ENCODE results near the gene APH1B. TPM values are rescaled to one million over a fixed set of nuclear protein-coding genes. Genes with fewer than 3 reads are reported as not detected.

Gene APH1B
- total RNA-seq, 8 experiments from 2014 or later, result 6.9 to 20.2 (median 11.9) TPM

DNA sequence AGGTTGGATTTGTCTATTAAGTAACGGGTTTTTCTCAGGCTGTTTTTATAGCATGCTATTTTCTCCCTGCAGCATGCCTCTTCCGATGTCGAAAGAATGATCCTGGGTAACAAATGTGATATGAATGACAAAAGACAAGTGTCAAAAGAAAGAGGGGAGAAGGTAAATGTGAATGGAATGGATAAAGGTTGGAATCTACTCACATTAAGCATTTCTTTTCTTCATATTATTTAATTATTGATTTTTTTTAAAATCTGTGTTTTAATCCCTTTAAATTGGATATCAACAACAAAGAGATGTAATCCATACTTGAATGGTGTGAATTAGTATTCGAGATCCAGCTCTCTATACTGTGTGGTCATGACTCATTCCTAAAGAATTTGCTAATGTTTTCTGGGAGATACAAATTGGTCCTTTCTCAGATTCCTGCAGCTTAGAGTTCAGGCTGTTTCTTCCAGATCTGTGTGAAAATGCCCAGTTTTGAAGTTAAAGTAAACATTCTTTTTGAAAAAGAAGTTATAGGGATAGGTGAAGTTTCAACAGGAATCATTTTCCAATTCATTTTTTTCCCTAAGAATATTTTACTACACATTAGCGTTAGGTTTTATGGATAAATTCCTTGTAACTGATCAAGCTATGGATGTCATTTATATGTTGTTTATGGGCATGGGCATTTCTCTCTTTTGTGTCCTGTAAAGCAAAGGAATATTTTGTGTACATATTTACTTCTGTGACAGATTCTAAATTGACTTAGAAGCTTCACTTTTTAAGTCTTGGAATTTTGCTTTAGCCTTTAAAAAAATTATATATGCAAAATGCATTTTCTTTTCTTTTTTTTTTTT, 20.8 kb upstream of the APH1B start:
- in situ Hi-C loops (cut with MboI; ENCODE audit: low pct_unique_long_range_greater_than_20kb in 2 of 9, low sequenced_read_pairs in 9 of 9, unreplicated experiment in 9 of 9), result loop anchor here in 1 of 9 experiments (25.0 kb wide), 1 partner anchor 94 kb away; the partner anchor contains the start of gene RPS27L
- peaks cover 16 to 25% of the 10 kb centered on the region in 2 donors for H3K4me1 ChIP-seq (replicated peaks in 1 of 2)
- 0 to 25% (median 4%) methylated on average over 3 to 5 of the region's 5 CpGs for WGBS, 10 experiments
- H3K4me3 ChIP-seq, result no peak overlapping the region
- peak overlapping the region; percentile 49 to 64 for H3K27ac ChIP-seq
- peak; percentile 81 to 97 (median 93) for ATAC-seq (replicated peaks in 6 of 8)

DNA sequence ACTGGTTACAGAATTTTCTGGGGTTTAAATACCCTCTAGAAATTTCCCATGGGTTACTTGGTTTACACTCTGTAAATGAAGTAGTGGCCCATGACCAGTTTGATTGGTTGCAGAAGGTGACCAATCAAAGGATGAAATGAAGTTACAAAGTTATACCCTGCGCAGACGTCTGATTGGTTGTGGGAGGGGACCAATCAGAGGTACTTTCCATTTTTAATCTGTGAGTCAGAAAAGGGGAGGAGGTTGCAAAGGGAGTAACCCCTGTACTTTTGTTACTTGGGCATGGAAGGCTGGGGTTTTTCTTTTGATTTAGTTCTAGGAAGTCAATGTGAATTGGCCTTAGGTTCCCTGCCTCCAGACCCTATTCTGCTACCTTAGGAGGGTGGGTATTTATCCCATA, 18.7 kb upstream of the APH1B start:
- Histone ChIP-seq H3K4me3 (no peak overlapping the region), H3K27ac (no peak overlapping the region), H3K4me1 (replicated peaks in 1 of 2) (peaks cover 16 to 25% of the 10 kb centered on the region in 2 donors)
- 100% methylated on average over 2 of the region's 2 CpGs; no CpG with 5 or more reads in 9 of the 10 experiments for WGBS, 10 experiments
- in situ Hi-C loops (cut with MboI; ENCODE audit: low pct_unique_long_range_greater_than_20kb in 2 of 9, low sequenced_read_pairs in 9 of 9, unreplicated experiment in 9 of 9), result loop anchor here in 1 of 9 experiments (25.0 kb wide), 1 partner anchor 96 kb away; the partner anchor contains the start of gene RPS27L
- peak in 2 of 8 experiments; percentile 28 to 36 for ATAC-seq (replicated peaks in 6 of 8)

DNA sequence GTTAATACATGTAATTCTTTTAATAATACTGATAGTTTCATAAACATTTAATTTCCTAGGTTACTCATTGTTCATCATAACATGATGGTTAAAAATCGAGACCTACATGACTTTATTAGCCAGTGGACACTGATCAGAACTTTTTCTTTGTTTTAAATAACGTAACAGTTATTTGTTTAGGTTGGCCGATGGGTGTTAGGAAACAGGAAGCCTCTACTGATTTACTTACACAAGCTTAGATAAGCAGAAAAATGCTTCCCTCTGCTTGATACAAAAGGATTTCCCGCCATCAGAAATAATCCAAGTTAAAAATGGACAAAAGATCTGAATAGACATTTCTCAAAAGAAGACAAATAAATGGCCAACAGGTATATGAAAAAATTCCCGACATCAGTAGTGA, 16.6 kb upstream of the APH1B start:
- Histone ChIP-seq H3K27ac (no peak overlapping the region), H3K4me3 (no peak overlapping the region), H3K4me1 (replicated peaks in 1 of 2) (peaks cover 11 to 14% of the 10 kb centered on the region in 2 donors)
- in situ Hi-C loops (cut with MboI; ENCODE audit: low pct_unique_long_range_greater_than_20kb in 2 of 9, low sequenced_read_pairs in 9 of 9, unreplicated experiment in 9 of 9), result loop anchor here in 1 of 9 experiments (25.0 kb wide), 1 partner anchor 98 kb away; the partner anchor contains the start of gene RPS27L
- 75 to 98% (median 90%) methylated on average over 1 to 5 of the region's 5 CpGs for WGBS, 10 experiments
- no peak for ATAC-seq (replicated peaks in 6 of 8)

DNA sequence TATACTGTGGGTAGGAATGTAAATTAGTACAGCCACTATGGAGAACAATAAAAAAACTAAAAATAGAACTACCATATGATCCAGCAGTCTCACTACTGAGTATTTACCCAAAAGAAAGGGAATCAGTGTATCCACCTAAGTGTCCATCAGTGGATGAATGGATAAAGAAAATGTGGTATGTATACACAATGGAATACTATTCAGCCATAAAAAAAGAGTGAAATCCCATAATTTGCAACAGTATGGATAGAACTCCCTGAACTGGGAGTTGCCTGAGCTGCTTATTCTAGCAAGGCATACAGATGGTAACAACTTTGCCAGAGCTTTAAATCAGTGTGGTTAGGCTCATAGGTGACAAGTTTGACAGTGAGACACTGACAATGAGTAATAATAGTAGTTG, 16.1 kb upstream of the APH1B start:
- ATAC-seq (replicated peaks in 6 of 8), result no peak
- Histone ChIP-seq H3K4me3 (no peak overlapping the region), H3K27ac (no peak overlapping the region), H3K4me1 (replicated peaks in 1 of 2) (peaks cover 6 to 9% of the 10 kb centered on the region in 2 donors)
- in situ Hi-C loops (cut with MboI; ENCODE audit: low pct_unique_long_range_greater_than_20kb in 2 of 9, low sequenced_read_pairs in 9 of 9, unreplicated experiment in 9 of 9), result loop anchor here in 1 of 9 experiments (25.0 kb wide), 1 partner anchor 99 kb away; the partner anchor contains the start of gene RPS27L

DNA sequence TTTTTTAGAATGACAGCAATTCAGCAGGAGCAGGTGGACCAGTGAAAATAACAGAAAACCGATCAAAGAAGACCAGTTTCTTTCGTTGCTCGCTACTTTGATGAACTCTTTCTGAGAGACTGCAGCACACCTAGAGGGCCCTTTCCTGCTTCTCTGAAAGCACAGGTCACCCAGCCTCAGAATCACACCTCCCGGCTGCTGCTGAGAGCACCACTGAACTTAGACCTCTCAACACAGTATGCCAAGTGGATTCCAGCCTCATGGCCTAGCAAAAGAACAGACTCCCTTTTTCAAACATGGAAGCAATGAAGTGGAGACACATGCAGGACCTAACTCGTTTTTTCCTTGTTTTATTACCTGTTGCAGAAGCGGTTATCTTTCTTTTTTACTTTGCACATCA, 13.9 kb upstream of the APH1B start:
- 81 to 100% (median 87%) methylated on average over 2 to 6 of the region's 6 CpGs; no CpG with 5 or more reads in 1 of the 10 experiments for WGBS, 10 experiments
- ATAC-seq (replicated peaks in 6 of 8), result no peak
- H3K4me3 ChIP-seq, result no peak overlapping the region
- H3K4me1 ChIP-seq (replicated peaks in 1 of 2), result no peaks in the 10 kb centered on the region
- no peak overlapping the region for H3K27ac ChIP-seq
- in situ Hi-C loops (cut with MboI; ENCODE audit: low pct_unique_long_range_greater_than_20kb in 2 of 9, low sequenced_read_pairs in 9 of 9, unreplicated experiment in 9 of 9), result loop anchor here in 1 of 9 experiments (25.0 kb wide), 1 partner anchor 101 kb away; the partner anchor contains the start of gene RPS27L

DNA sequence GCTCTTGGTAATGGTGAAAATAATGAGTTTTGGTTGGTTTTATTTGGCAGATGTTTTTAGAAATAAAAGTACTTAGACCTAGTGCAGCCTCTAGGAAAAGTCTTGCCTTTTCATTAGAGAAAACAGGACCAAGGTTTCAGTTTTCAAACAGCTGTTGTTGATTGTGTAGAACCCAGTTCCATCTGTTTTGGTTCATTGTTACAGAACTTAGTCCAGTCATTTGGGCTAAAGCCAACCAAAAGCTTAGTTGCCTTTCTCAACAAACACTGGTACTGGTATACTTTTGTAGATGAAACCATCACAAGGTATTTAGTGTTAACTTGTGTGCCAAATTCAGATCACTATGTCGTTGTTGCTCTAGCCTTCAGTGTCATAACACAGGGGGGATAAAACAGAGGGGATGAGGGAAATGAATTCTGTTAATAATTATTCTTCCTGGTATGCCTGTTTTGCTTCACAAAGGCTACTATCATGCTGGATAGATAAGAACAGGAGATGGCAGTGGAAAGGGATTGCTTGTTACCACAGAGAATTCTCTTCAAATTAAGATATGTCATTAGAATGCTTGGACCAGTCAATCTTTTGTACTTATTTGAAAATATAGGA, 12.6 kb upstream of the APH1B start:
- in situ Hi-C loops (cut with MboI; ENCODE audit: low pct_unique_long_range_greater_than_20kb in 2 of 9, low sequenced_read_pairs in 9 of 9, unreplicated experiment in 9 of 9), result loop anchor here in 1 of 9 experiments (25.0 kb wide), 1 partner anchor 102 kb away; the partner anchor contains the start of gene RPS27L
- 25 to 80% (median 49%) methylated on average over 1 of the region's 1 CpG; no CpG with 5 or more reads in 6 of the 10 experiments for WGBS, 10 experiments
- ATAC-seq (replicated peaks in 6 of 8), result no peak
- Histone ChIP-seq H3K4me3 (no peak overlapping the region), H3K27ac (no peak overlapping the region), H3K4me1 (replicated peaks in 1 of 2) (no peaks in the 10 kb centered on the region)

DNA sequence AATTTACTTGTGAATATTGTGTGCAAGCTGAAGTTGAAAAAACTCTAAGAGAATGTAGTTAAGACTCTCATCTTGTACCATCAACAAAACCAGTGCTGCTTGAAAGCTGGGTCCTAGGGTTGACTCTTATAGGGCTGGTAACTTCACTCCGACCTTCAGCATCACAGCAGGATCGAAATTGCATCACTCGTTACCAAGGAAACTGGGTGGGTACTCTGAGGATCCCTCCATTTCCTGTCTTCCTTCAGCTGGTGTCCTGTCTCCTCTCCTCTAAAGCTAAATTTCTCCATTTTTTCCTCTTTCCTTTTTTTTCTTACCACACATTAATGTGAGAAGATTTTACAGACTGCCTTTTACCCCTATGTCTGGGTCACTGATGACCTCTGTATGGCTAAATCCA, 3.0 kb upstream of the APH1B start:
- 39 to 100% (median 89%) methylated on average over 1 to 3 of the region's 3 CpGs; no CpG with 5 or more reads in 2 of the 10 experiments for WGBS, 10 experiments

DNA sequence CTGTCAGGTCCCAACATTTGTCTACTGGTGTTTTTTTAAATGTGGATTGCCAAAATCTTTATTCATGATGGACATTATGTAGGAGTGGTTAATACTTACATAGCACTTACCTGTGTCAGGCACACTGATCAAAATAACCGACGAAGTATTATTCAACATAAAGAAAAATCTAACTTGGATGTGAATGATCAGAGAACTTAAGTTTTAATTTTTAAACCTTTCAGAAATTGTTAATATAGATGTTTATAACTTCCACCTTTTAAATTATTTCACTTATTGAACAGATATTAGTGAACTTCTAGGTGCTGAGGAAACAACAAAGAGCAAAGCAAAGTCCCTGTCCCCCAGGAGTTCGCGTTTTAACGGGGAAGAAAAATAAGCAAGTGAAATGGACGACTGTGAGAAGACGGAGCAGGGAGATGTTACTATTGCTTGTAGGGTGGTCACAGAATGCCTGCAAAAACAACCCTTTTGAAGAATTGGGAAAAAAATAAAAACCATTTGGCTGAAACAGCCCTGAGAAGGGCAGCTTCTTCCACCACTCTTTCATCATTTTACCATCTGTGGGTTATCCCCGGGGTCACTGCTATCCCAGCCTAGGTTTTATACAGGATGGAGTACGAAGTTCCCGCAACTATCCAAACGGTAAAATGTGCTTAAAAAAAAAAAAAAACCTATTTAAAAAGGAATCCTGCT, 915 bp upstream of the APH1B start:
- H3K4me3 ChIP-seq, result peak overlapping the region; percentile 45 to 90 (median 74)
- ATAC-seq (replicated peaks in 6 of 8), result peak; percentile 13 to 36 (median 20)
- WGBS, 10 experiments, result 0 to 36% (median 17%) methylated on average over 1 to 11 of the region's 11 CpGs; no CpG with 5 or more reads in 1 of the 10 experiments
- in situ Hi-C loops (cut with MboI; ENCODE audit: low pct_unique_long_range_greater_than_20kb in 2 of 9, low sequenced_read_pairs in 9 of 9, unreplicated experiment in 9 of 9), result no loop called here
- H3K27ac ChIP-seq, result peak overlapping the region; percentile 49 to 70
- peaks cover 15 to 25% of the 10 kb centered on the region in 2 donors for H3K4me1 ChIP-seq (replicated peaks in 1 of 2)

More for the DNA sequence above, 3.0 kb upstream of the APH1B start:
- peaks cover 15 to 25% of the 10 kb centered on the region in 2 donors for H3K4me1 ChIP-seq (replicated peaks in 1 of 2)
- in situ Hi-C loops (cut with MboI; ENCODE audit: low pct_unique_long_range_greater_than_20kb in 2 of 9, low sequenced_read_pairs in 9 of 9, unreplicated experiment in 9 of 9), result loop anchor here in 1 of 9 experiments (25.0 kb wide), 1 partner anchor 112 kb away; the partner anchor contains the start of gene RPS27L
- no peak for ATAC-seq (replicated peaks in 6 of 8)
- H3K4me3 ChIP-seq, result no peak overlapping the region
- H3K27ac ChIP-seq, result no peak overlapping the region

DNA sequence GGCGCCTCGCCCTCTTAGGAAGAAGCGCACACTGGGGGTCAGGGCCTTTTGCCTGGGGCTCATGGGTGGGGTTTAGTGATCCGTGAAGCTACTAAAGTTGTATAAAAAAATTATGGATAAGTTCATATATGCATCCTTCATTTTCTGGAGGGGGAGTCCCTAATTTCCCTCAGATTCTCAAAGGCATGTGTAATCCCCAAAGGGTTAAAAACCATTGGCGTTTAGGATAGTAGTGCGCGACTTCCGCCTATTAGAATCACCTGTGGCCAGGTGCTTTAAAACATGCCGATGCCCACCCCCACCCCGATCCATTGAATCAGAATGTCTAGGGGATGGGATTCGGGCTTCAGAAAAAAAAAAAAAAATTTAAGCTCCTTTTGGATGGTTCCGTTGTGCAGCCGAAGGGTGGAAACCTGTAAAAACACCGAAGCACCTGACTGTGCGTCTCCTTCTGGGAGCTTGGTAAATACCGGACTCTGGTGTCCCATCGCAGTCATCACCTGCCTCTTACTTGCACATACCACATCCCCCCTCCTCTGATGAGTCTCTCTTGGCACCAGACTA, 570 bp downstream of the APH1B start:
- peak in 2 of 8 experiments; percentile 33 to 39 for ATAC-seq (replicated peaks in 6 of 8)
- Histone ChIP-seq H3K4me3 (peak overlapping the region; percentile 45 to 90 (median 74)), H3K27ac (peak overlapping the region; percentile 74 to 93), H3K4me1 (replicated peaks in 1 of 2) (peaks cover 15 to 25% of the 10 kb centered on the region in 2 donors)
- in situ Hi-C loops (cut with MboI; ENCODE audit: low pct_unique_long_range_greater_than_20kb in 2 of 9, low sequenced_read_pairs in 9 of 9, unreplicated experiment in 9 of 9), result no loop called here
- WGBS, 10 experiments, result 0 to 55% (median 29%) methylated on average over 2 to 11 of the region's 17 CpGs; no CpG with 5 or more reads in 1 of the 10 experiments

DNA sequence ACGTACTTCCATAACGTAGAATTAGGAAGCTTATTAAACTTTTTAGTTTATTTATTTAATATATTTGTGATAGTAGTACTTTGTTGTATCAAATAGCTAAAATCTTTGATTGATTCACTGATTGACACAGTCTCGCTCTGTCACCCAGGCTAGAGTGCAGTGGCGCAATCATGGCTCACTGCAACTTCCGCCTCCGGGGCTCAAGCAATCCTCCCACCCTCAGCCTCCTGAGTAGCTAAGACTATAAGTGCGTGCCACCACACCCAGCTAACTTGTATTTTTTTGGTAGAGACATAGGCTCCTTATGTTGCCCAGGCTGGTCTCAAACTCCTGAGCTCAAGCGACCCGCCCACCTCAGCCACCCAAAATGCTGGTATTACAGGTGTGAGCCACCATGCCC, 5.7 kb downstream of the APH1B start:
- H3K4me1 ChIP-seq (replicated peaks in 1 of 2), result peaks cover 3 to 4% of the 10 kb centered on the region in 2 donors
- 72 to 96% (median 89%) methylated on average over 1 to 9 of the region's 9 CpGs for WGBS, 10 experiments
- ATAC-seq (replicated peaks in 6 of 8), result no peak
- no peak overlapping the region for H3K27ac ChIP-seq
- in situ Hi-C loops (cut with MboI; ENCODE audit: low pct_unique_long_range_greater_than_20kb in 2 of 9, low sequenced_read_pairs in 9 of 9, unreplicated experiment in 9 of 9), result no loop called here
- H3K4me3 ChIP-seq, result no peak overlapping the region

DNA sequence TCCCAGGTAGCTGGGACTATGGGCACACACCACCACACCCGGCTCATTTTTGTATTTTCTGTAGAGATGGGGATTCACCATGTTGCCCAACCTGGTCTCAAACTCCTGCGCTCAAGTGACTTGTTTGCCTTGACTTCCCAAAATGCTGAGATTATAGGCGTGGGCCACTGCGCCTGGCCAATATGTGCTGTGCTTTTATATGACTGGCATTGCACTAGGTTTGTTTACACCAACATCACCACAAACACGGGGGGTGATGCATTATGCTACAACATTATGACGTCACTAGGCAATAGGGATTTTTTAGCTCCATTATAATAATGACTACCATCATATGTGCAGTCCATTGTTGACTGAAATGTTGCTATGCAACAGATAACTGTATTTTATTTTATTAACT, 6.9 kb downstream of the APH1B start:
- no peak for ATAC-seq (replicated peaks in 6 of 8)
- Histone ChIP-seq H3K27ac (no peak overlapping the region), H3K4me1 (replicated peaks in 1 of 2) (no peaks in the 10 kb centered on the region), H3K4me3 (no peak overlapping the region)
- WGBS, 10 experiments, result 89 to 100% (median 100%) methylated on average over 1 to 4 of the region's 6 CpGs; no CpG with 5 or more reads in 2 of the 10 experiments
- in situ Hi-C loops (cut with MboI; ENCODE audit: low pct_unique_long_range_greater_than_20kb in 2 of 9, low sequenced_read_pairs in 9 of 9, unreplicated experiment in 9 of 9), result no loop called here

DNA sequence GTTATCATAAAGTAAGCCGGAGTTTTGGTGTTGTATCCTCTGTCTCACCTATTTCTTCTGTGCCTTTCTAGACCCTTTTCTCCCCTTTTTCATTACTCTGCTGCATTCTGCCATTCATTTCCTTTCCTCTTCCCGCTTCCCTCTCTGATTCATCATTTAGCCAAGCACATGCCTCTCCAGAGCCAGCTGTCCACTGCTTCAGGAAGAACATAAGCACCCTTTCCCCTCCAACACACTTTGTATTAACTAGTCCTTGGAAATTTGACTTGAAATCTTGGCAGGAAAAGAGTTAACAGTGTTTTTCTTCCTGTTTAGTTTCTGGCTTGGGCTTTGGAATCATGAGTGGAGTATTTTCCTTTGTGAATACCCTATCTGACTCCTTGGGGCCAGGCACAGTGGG, 9.7 kb downstream of the APH1B start:
- H3K27ac ChIP-seq, result no peak overlapping the region
- WGBS, 10 experiments, result 64 to 100% (median 88%) methylated on average over 1 to 2 of the region's 2 CpGs
- no peak overlapping the region for H3K4me3 ChIP-seq
- ATAC-seq (replicated peaks in 6 of 8), result no peak
- in situ Hi-C loops (cut with MboI; ENCODE audit: low pct_unique_long_range_greater_than_20kb in 2 of 9, low sequenced_read_pairs in 9 of 9, unreplicated experiment in 9 of 9), result no loop called here
- peaks cover 2 to 6% of the 10 kb centered on the region in 2 donors for H3K4me1 ChIP-seq (replicated peaks in 1 of 2)
